K562 (cell line): ENCODE measurements around the gene CTSL. TPM values are rescaled to one million over a fixed set of nuclear protein-coding genes. Genes with fewer than 3 reads are reported as not detected.

Experiments used
- ATAC-seq: fragments of 200-7000 bp; cut with Tn5 transposase; 3 replicates; pipeline ENCODE4 v1.9.1; 2020; ENCODE audit warnings: moderate library complexity
- BruUV-seq: library from RNA; stranded (reverse); fragments of 400-500 nt; replicated peaks from 2 replicates; lab custom pipeline; 2021; lab: Mats Ljungman, UMichigan
- CTCF ChIA-PET: fragments of 300-600 bp; formaldehyde crosslinking; extraction: SDS; loops from one replicate; lab custom pipeline; 2021; ENCODE audit warnings: low intra/inter-chr PET ratio; lab: Yijun Ruan, JAX
- POLR2A ChIA-PET: fragments of 300-600, 350-650 bp; sonication (Branson Sonifier 250); formaldehyde crosslinking; extraction: SDS; loops from one replicate; lab custom pipeline; 2021; ENCODE audit warnings: antibody characterized with exemption, inconsistent platforms; lab: Yijun Ruan, JAX
- DNase-seq, 4 experiments: peaks; one replicate each; pipeline versions ENCODE4 v3.0.0 to v3.0.0-alpha.2; 2011 to 2018; ENCODE audit warnings: low spot score in 3 of 4, mixed read lengths in 3 of 4; ENCODE audit errors: extremely low read depth in 1 of 4
- FAIRE-seq: peaks from 2 replicates; lab custom pipeline; 2011; peaks lifted over from hg19 to GRCh38; lab: Jason Lieb, UNC
- H2AFZ ChIP-seq: 2 replicates; pipeline ENCODE4 v1.6.0; 2011; ENCODE audit warnings: low read depth, low read length, control low read depth, inconsistent platforms
- H3K27ac ChIP-seq: fragments of 200-600 bp; 3 replicates; pipeline ENCODE4 v1.8.0; 2011; ENCODE audit warnings: low read depth, mild to moderate bottlenecking, control low read depth, inconsistent platforms, low read length, moderate library complexity, mixed read lengths; ENCODE audit errors: extremely low read depth
- H3K27me3 ChIP-seq, 2 experiments: fragments of 300-600 bp in 1 of 2; 2 replicates in 1 of 2; 3 replicates in 1 of 2; pipeline versions ENCODE4 v1.6.0 to v1.8.0; 2011; ENCODE audit warnings: inconsistent platforms in 2 of 2, low read length in 2 of 2, mild to moderate bottlenecking in 1 of 2, mixed read lengths in 1 of 2, moderate library complexity in 1 of 2; ENCODE audit not compliant: control insufficient read depth in 2 of 2, insufficient read depth in 2 of 2
- H3K36me3 ChIP-seq: fragments of 300-600 bp; 3 replicates; pipeline ENCODE4 v1.8.0; 2011; ENCODE audit warnings: mild to moderate bottlenecking, low read length, inconsistent platforms; ENCODE audit not compliant: control insufficient read depth, insufficient read depth
- H3K4me1 ChIP-seq, 2 experiments: fragments of 200-600 bp in 1 of 2; replicated peaks in 1 of 2; 2 replicates in 1 of 2; 3 replicates in 1 of 2; pipeline versions ENCODE4 v1.5.1 to v1.8.0; 2011; ENCODE audit warnings: inconsistent platforms in 2 of 2, low read length in 2 of 2, mild to moderate bottlenecking in 1 of 2, mixed read lengths in 1 of 2, moderate library complexity in 1 of 2; ENCODE audit not compliant: control insufficient read depth in 2 of 2, insufficient read depth in 2 of 2
- H3K4me2 ChIP-seq: 2 replicates; pipeline ENCODE4 v1.6.1; 2011; ENCODE audit warnings: low read length, control low read depth, inconsistent platforms, mixed read lengths; ENCODE audit not compliant: insufficient read depth
- H3K4me3 ChIP-seq: fragments of 200-600 bp; sonication (generic), shearing (Covaris generic); 2 replicates; pipeline ENCODE4 v1.5.1; 2016; ENCODE audit warnings: control low read depth, inconsistent platforms
- H3K79me2 ChIP-seq: fragments of 200-600 bp; 3 replicates; pipeline ENCODE4 v1.8.0; 2011; ENCODE audit warnings: low read length, inconsistent platforms; ENCODE audit not compliant: control insufficient read depth, insufficient read depth
- H3K9ac ChIP-seq, 2 experiments: 2 replicates each; pipeline versions ENCODE4 v1.6.0 to v1.6.1; 2011; ENCODE audit warnings: low read depth in 2 of 2, low read length in 2 of 2, control low read depth in 1 of 2, inconsistent platforms in 1 of 2, mild to moderate bottlenecking in 1 of 2, mixed read lengths in 1 of 2; ENCODE audit not compliant: insufficient read depth in 1 of 2
- H3K9me1 ChIP-seq: one replicate; pipeline ENCODE4 v1.6.0; 2011; ENCODE audit warnings: inconsistent platforms, mild to moderate bottlenecking, low read length, moderate library complexity; ENCODE audit not compliant: control insufficient read depth, insufficient read depth
- H3K9me3 ChIP-seq: replicated peaks from 2 replicates; pipeline ENCODE4 v1.5.1; 2011; ENCODE audit warnings: low read depth, low read length, inconsistent platforms; ENCODE audit not compliant: control insufficient read depth, insufficient read depth
- H4K20me1 ChIP-seq: replicated peaks from 2 replicates; pipeline ENCODE4 v1.6.1; 2011; ENCODE audit warnings: low read length, inconsistent platforms, mixed read lengths; ENCODE audit not compliant: control insufficient read depth, insufficient read depth
- BCLAF1 ChIP-seq, 2 experiments: fragments of 450-650 bp in 1 of 2; IDR thresholded peaks; 2 replicates each; pipeline ENCODE4 v1.6.1; 2011 to 2017; ENCODE audit warnings: low read depth in 2 of 2, antibody characterized with exemption in 1 of 2, borderline replicate concordance in 1 of 2, low read length in 1 of 2, mild to moderate bottlenecking in 1 of 2, mixed read lengths in 1 of 2; ENCODE audit not compliant: control insufficient read depth in 1 of 2
- CREB1 ChIP-seq, 2 experiments: sonication (generic) in 1 of 2; formaldehyde crosslinking in 1 of 2; IDR thresholded peaks; 2 replicates each; pipeline versions ENCODE4 v1.6.1 to v1.8.0; 2012 to 2022; ENCODE audit warnings: inconsistent platforms in 1 of 2, mild to moderate bottlenecking in 1 of 2, missing genetic modification reagents in 1 of 2, moderate library complexity in 1 of 2
- CTBP1 ChIP-seq: fragments of 450-650 bp; IDR thresholded peaks from 2 replicates; pipeline ENCODE4 v1.6.1; 2016; ENCODE audit warnings: borderline replicate concordance
- EP300 ChIP-seq: IDR thresholded peaks from 2 replicates; pipeline ENCODE4 v1.6.1; 2012; ENCODE audit warnings: low read length, improper control_type of control experiment
- HDAC1 ChIP-seq, 2 experiments: fragments of 450-650 bp; IDR thresholded peaks; 2 replicates each; pipeline ENCODE4 v1.6.1; 2016 to 2017; ENCODE audit warnings: inconsistent platforms in 1 of 2, mild to moderate bottlenecking in 1 of 2, moderate library complexity in 1 of 2
- PHF20 ChIP-seq: fragments of 450-650 bp; IDR thresholded peaks from 2 replicates; pipeline ENCODE4 v1.6.1; 2018; ENCODE audit not compliant: partially characterized antibody
- ZNF140 ChIP-seq: fragments of 250-450 bp; sonication (Bioruptor Pico); IDR thresholded peaks from 2 replicates; pipeline ENCODE4 v1.8.0; 2021; ENCODE audit warnings: moderate library complexity, mild to moderate bottlenecking, inconsistent platforms
- ZNF444 ChIP-seq: fragments of 250-450 bp; sonication (Bioruptor Pico); IDR thresholded peaks from 2 replicates; pipeline ENCODE4 v1.4.0; 2020; ENCODE audit warnings: mild to moderate bottlenecking, moderate library complexity
- WGBS: fragments of 100-300 bp; shearing (Covaris generic); methylation state at CpG from one replicate; pipeline ENCODE4 v1.1.6; 2016; ENCODE audit warnings: low coverage, mixed read lengths; ENCODE audit not compliant: insufficient coverage; ENCODE audit errors: missing lambda C conversion rate; 5-methylcytosine and 5-hydroxymethylcytosine counted together
- in situ Hi-C: fragments of 300-500 bp; cut with MboI; formaldehyde crosslinking; loops from 4 replicates; pipeline ENCODE4 v1.15.0; 2018; ENCODE audit warnings: inconsistent platforms, mixed read lengths
- intact Hi-C: fragments of 100-400 bp; cut with micrococcal nuclease; formaldehyde crosslinking; loops from 2 replicates; pipeline ENCODE4 v1.14.2; 2022
- polyA plus RNA-seq, 8 experiments: library from polyadenylated mRNA; depleted of rRNA in 4 of 8; stranded (reverse) in 5 of 8; unstranded in 3 of 8; fragments of >200 nt; fragmentation: Nextera tagmentation in 2 of 8; fragmentation: Illumina TruSeq in 1 of 8; extraction: Ambion mirVana in 2 of 8; extraction: Trizol in 1 of 8; gene quantifications; 2 replicates each; pipeline versions ENCODE4 v1.2.1 to v1.2.3, GENCODE V29; 2011 to 2014; ENCODE audit warnings: inconsistent platforms in 1 of 8, missing spikeins in 1 of 8
- total RNA-seq, 7 experiments: library from RNA; depleted of rRNA in 6 of 7; stranded (reverse); fragments of >200 nt in 6 of 7; fragmentation: Illumina TruSeq in 2 of 7; extraction: Trizol in 2 of 7; gene quantifications; 2 replicates each; pipeline versions ENCODE4 v1.2.1 to v1.2.3, GENCODE V29; 2011 to 2021; ENCODE audit warnings: low replicate concordance in 1 of 7
- TF ChIP-seq, protein P1 (sequence below): sonication (generic); formaldehyde crosslinking; IDR thresholded peaks from 2 replicates; pipeline ENCODE4 v1.8.1; 2023; ENCODE audit warnings: mild to moderate bottlenecking, missing genetic modification reagents

Gene CTSL
- total and polyA plus RNA-seq, 9 of the 15 experiments (the other 6 are each of a cell fraction or from before 2014, with no cell fraction given) = 55.9 to 165 (median 93.7) TPM

DNA sequence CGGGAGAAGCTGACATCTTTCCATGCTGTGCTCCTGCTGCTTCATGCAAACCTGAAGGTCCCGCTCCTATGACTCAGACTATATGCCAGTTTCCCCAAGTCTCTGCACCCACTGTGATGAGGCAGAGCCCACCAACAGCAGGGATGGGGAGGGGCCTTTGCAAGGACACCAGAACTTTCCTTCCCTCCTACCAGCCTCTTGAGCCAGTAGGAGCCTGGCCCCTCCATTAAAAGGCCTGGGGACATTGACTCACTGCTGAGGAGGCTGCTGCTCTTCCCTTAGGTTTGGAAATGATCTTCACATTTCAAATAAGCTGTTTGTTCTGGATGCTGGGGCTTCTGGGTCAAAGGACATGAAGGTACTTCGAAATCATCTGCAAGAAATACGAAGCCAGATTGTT is 26.1 kb upstream of the CTSL start:
- no TSS peak for BruUV-seq
- Histone ChIP-seq H3K9me1 (no peaks in the 10 kb centered on the region), H3K36me3 (peaks cover 42% of the 10 kb centered on the region), H3K4me2 (no peak overlapping the region), H3K4me3 (no peak overlapping the region), H3K4me1 (peaks cover 3 to 6% of the 10 kb centered on the region in 2 experiments; a peak in 3 of 5 replicates), H3K9ac (no peak overlapping the region; a peak in 1 of 4 replicates), H3K27ac (no peak overlapping the region), H3K27me3 (no peaks in the 10 kb centered on the region), H2AFZ (no peak overlapping the region), H3K9me3 (no peaks in the 10 kb centered on the region), H3K79me2 (no peaks in the 10 kb centered on the region), H4K20me1 (no peaks in the 10 kb centered on the region)
- in situ Hi-C loops (loop anchor here (25.0 kb wide), 1 partner anchor 612 kb away; no protein-coding TSS in a partner anchor), intact Hi-C loops (no loop called here)
- TF ChIP-seq HDAC1 (IDR thresholded peaks at IDR 0.05) (no peak), EP300 (no peak), ZNF444 (no peak), ZNF140 (CRISPR knock-in tag) (no peak), PHF20 (no peak), CTBP1 (no peak), BCLAF1 (IDR thresholded peaks at IDR 0.05; ENCODE audit: borderline replicate concordance in 1 of 2, control insufficient read depth in 1 of 2, low read depth in 2 of 2, low read length in 1 of 2) (no peak), CREB1 (IDR thresholded peaks at IDR 0.05) (no peak), CREB1 (CRISPR knock-in tag; IDR thresholded peaks at IDR 0.05) (no peak)
- TF ChIP-seq, protein P1, sequence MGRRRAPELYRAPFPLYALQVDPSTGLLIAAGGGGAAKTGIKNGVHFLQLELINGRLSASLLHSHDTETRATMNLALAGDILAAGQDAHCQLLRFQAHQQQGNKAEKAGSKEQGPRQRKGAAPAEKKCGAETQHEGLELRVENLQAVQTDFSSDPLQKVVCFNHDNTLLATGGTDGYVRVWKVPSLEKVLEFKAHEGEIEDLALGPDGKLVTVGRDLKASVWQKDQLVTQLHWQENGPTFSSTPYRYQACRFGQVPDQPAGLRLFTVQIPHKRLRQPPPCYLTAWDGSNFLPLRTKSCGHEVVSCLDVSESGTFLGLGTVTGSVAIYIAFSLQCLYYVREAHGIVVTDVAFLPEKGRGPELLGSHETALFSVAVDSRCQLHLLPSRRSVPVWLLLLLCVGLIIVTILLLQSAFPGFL (CRISPR knock-in tag) = no peak
- ATAC-seq = no peak
- no peak for DNase-seq
- ChIA-PET POLR2A (interaction anchor here (2.5 kb wide), 1 partner anchor 11 kb away, joined by 7 read pairs; no protein-coding TSS in a partner anchor), CTCF (no interaction called here)
- no peak for FAIRE-seq
- WGBS = 80% methylated on average over 3 of the region's 4 CpGs
